HG02884 (cell line): Measurements from ENCODE around the gene TTC36.
"Not testable (repeated sequence)": the region's sequence is repeated elsewhere in the genome, so short reads cannot be mapped to it uniquely, and the experiment has no call there.

Experiments used
- ATAC-seq: cut with Tn5 transposase; IDR thresholded peaks from one replicate; pipeline ENCODE4 v1.9.1; 2021; ENCODE audit warnings: mild to moderate bottlenecking, moderate library complexity; ENCODE audit not compliant: unreplicated experiment

Gene TTC36, protein sequence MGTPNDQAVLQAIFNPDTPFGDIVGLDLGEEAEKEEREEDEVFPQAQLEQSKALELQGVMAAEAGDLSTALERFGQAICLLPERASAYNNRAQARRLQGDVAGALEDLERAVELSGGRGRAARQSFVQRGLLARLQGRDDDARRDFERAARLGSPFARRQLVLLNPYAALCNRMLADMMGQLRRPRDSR

GRCh38 chr11:118527109-118527508 is at the start of gene TTC36:
Gene TTC36 (plus strand): TSS chr11:118527474. CDS start chr11:118527495, 21 bp downstream.
- no peak for ATAC-seq

GRCh38 chr11:118481238-118481637 is 46.0 kb upstream of the TTC36 start:
- ATAC-seq, result not testable (repeated sequence)

GRCh38 chr11:118484405-118484804 is 42.9 kb upstream of the TTC36 start:
- ATAC-seq, result no peak

DNA sequence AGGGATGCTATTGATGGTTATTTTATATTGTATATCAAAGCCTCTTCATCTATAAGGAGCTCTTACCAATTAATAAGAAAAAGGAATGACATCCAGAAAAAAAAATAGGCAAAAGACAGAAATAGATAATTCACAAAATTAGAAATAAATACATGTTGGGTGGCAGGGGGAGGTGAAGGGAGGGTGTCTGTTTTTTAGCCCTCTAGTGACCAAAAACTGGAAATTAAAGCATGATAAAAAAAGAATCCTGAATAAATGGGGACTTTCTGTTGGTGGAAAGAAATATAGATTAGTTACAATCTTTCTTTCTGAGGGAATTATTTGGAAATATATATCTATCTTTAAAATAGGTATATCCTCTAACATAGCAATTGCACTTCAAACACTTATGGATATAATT is 42.0 kb upstream of the TTC36 start:
- ATAC-seq, result no peak

- no peak for ATAC-seq
These were observed 38.7 kb upstream of the TTC36 start for GRCh38 chr11:118488480-118489109.

- no peak for ATAC-seq
These were observed 36.2 kb upstream of the TTC36 start for GRCh38 chr11:118491041-118491440.

DNA sequence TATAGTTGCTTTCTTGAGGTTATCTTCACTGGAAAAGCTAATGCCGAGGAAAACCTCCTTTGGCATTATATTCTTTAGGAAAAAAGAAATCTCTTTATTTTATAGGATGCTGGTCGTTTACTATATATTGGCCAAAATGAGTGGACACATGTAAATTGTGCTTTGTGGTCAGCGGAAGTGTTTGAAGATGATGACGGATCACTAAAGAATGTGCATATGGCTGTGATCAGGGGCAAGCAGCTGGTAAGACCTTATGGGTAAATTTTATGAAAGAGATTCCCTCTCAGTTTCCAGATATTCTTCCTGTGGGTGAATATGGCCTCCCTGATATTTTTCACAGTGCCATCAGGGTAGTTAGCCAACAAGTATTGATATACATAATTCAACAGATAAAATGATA is 29.4 kb upstream of the TTC36 start:
- no peak for ATAC-seq

GRCh38 chr11:118503216-118503615 is 24.1 kb upstream of the TTC36 start:
- no peak for ATAC-seq

DNA sequence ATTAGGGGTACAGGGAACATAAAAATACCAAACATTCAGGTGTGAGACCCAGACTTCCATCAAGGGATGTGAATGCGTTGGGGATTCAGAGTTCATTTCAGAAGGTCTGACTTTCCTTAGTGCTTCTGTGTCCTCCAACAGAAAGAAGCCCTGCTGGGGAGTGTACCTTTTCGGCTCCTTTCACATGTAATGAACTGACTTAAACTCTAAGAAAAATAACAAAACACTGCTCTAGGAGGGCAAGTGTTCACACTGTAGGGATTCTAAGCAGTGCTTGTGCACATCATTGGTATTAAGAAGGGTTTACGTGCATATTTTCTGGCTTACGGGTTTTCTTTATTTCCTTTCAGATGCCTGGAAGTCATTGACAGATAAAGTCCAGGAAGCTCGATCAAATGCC is 15.7 kb upstream of the TTC36 start:
- ATAC-seq, result no peak

GRCh38 chr11:118514103-118514502 is 13.2 kb upstream of the TTC36 start:
- ATAC-seq, result no peak

DNA sequence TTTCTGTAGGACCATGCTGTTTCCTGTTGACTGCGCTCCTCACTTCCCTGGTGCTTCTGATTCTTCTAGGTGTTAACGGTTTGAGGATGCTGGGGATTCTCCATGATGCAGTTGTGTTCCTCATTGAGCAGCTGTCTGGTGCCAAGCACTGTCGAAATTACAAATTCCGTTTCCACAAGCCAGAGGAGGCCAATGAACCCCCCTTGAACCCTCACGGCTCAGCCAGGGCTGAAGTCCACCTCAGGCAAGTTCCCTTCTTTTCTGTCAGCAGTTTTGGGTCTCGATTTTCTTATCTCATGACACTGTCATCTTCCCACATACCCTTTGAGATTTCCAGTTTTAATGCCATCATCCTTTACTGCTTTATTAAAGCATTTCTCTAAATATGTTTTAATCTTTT is 7.7 kb upstream of the TTC36 start:
- ATAC-seq, result no peak

- no peak for ATAC-seq
These were observed 5.4 kb upstream of the TTC36 start for GRCh38 chr11:118521892-118522311.

DNA sequence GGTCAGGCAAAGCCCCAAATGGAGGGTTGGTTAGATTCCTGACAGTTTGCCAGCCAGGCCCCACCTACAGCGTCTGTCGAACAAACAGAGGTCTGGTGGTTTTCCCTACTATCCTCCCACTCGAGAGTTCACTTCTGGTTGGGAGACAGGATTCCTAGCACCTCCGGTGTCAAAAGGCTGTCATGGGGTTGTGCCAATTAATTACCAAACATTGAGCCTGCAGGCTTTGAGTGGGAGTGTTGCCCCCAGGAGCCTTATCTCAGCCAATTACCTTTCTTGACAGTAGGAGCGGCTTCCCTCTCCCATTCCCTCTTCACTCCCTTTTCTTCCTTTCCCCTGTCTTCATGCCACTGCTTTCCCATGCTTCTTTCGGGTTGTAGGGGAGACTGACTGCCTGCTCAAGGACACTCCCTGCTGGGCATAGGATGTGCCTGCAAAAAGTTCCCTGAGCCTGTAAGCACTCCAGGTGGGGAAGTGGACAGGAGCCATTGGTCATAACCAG is 4.7 kb upstream of the TTC36 start:
- no peak for ATAC-seq

DNA sequence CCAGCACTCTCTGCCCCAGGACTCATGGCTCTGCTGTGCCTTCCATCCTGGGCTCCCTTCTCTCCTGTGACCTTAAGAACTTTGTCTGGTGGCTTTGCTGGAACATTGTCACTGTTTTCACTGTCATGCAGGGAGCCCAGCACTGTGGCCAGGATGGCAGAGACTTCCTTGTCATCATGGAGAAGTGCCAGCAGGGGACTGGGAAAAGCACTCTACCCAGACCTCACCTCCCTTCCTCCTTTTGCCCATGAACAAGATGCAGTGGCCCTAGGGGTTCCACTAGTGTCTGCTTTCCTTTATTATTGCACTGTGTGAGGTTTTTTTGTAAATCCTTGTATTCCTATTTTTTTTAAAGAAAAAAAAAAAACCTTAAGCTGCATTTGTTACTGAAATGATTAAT is 2.9 kb upstream of the TTC36 start:
- no peak for ATAC-seq

- ATAC-seq, result no peak
These were observed 2.4 kb upstream of the TTC36 start for GRCh38 chr11:118524757-118525470.

DNA sequence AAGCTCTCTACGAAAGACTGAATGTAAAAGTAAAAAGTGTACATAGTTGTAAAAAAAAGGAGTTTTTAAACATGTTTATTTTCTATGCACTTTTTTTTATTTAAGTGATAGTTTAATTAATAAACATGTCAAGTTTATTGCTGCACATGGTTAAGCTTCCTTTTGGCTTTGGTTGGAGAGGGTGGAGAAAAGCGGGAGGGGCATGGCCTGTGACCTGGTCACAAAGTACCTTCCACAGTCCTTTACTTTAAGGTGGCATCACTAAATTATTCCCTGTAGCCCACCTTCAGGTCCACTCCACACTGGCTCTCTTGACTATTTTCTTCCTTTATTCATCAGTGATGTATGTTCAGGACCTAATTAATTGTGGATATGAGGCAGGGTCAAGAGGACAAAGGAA is 586 bp upstream of the TTC36 start:
- ATAC-seq, result no peak

- no peak for ATAC-seq
These were observed 1.2 kb downstream of the TTC36 start for GRCh38 chr11:118528511-118528910.

GRCh38 chr11:118529584-118530175 is 2.4 kb downstream of the TTC36 start:
- no peak for ATAC-seq

GRCh38 chr11:118530180-118530682 is 3.0 kb downstream of the TTC36 start:
- peak; percentile 19 for ATAC-seq

GRCh38 chr11:118530683-118531596 is 3.7 kb downstream of the TTC36 start, which contains the start of gene TMEM25:
Gene TMEM25 (plus strand): TSS chr11:118531192. CDS start chr11:118531802, 610 bp downstream.
- ATAC-seq, result peak; percentile 72
